Measurements from ENCODE around the gene GKN1.

Gene GKN1

GRCh38 chr2:68964282-68964681 is 10.2 kb upstream of the GKN1 start:
- DNase-seq = no peak

- no peak for DNase-seq
These were observed 6.2 kb upstream of the GKN1 start for GRCh38 chr2:68968221-68968620.

- DNase-seq = no peak
These were observed 4.5 kb upstream of the GKN1 start for GRCh38 chr2:68969736-68970490.

GRCh38 chr2:68970566-68971265 is 3.7 kb upstream of the GKN1 start:
- DNase-seq = no peak

GRCh38 chr2:68971591-68972231 is 2.7 kb upstream of the GKN1 start:
- no peak for DNase-seq

- DNase-seq = no peak
These were observed 670 bp downstream of the GKN1 start for GRCh38 chr2:68974946-68975665.

- no peak for DNase-seq
These were observed 1.4 kb downstream of the GKN1 start for GRCh38 chr2:68975844-68976243.

- DNase-seq = no peak
These were observed 3.0 kb downstream of the GKN1 start for GRCh38 chr2:68977453-68977852.

GRCh38 chr2:68978098-68978497 is 3.7 kb downstream of the GKN1 start:
- no peak for DNase-seq

GRCh38 chr2:68980956-68981355 is 6.5 kb downstream of the GKN1 start:
- no peak for DNase-seq

- no peak for DNase-seq
These were observed 12.6 kb downstream of the GKN1 start for GRCh38 chr2:68987021-68987503.

GRCh38 chr2:68989035-68989434 is 14.6 kb downstream of the GKN1 start:
- DNase-seq = no peak

GRCh38 chr2:68992341-68992740 is 17.9 kb downstream of the GKN1 start:
- no peak for DNase-seq

- no peak for DNase-seq
These were observed 18.5 kb downstream of the GKN1 start for GRCh38 chr2:68992933-68993332.

GRCh38 chr2:68993660-68994059 is 19.2 kb downstream of the GKN1 start:
- DNase-seq = no peak

GRCh38 chr2:68994864-68995263 is 20.4 kb downstream of the GKN1 start:
- no peak for DNase-seq

GRCh38 chr2:68995916-68996315 is 21.5 kb downstream of the GKN1 start:
- DNase-seq = no peak

GRCh38 chr2:68997401-68997800 is 23.0 kb downstream of the GKN1 start:
- no peak for DNase-seq

GRCh38 chr2:69001879-69002278 is 27.4 kb downstream of the GKN1 start:
- DNase-seq = no peak

GRCh38 chr2:69003731-69004130 is 29.3 kb downstream of the GKN1 start:
- DNase-seq = no peak

GRCh38 chr2:69007169-69007568 is 32.7 kb downstream of the GKN1 start:
- no peak for DNase-seq

- DNase-seq = no peak
These were observed 33.2 kb downstream of the GKN1 start for GRCh38 chr2:69007603-69008002.
